ENCODE results near the gene RFC2.

DNA sequence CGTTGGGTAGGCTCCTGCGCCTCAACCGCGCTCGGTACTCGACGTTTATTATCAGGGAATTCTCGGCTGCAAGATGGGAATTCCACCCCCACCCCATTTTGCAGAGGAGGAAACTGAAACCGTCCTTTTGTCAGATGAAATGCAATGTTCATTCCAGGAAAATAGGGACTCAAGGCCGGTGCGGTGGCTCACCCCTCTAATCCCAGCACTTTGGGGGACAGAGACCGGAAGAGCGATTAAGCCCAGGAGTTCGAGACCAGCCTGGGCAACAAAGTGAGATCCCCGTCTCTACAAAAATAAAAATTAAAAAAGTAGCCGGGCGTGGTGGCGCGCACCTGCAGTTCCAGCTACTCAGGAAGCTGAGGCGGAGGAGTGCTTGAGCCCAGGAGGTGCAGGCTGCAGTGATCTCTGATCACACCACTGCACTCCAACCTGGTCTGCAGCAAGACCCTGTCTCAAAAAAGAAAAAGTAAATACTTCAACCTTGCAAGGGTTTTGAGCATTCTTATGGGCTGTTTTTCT is 720 bp upstream of the RFC2 start:
- TF ChIP-seq POLR2A (IDR thresholded peaks at IDR 0.05) (no peak), CTCF (IDR thresholded peaks at IDR 0.05) (no peak)
